NCI-H1417 treated with DMSO at 0.1 percent for 48 hours (cell line): ENCODE measurements around the gene MPRIP.
"Not testable (repeated sequence)": the region's sequence is repeated elsewhere in the genome, so short reads cannot be mapped to it uniquely, and the experiment has no call there.

Experiments used
- DNase-seq: peaks from one replicate; lab custom pipeline; 2025; lab: John Stamatoyannopoulos, UW

The MPRIP gene

DNA sequence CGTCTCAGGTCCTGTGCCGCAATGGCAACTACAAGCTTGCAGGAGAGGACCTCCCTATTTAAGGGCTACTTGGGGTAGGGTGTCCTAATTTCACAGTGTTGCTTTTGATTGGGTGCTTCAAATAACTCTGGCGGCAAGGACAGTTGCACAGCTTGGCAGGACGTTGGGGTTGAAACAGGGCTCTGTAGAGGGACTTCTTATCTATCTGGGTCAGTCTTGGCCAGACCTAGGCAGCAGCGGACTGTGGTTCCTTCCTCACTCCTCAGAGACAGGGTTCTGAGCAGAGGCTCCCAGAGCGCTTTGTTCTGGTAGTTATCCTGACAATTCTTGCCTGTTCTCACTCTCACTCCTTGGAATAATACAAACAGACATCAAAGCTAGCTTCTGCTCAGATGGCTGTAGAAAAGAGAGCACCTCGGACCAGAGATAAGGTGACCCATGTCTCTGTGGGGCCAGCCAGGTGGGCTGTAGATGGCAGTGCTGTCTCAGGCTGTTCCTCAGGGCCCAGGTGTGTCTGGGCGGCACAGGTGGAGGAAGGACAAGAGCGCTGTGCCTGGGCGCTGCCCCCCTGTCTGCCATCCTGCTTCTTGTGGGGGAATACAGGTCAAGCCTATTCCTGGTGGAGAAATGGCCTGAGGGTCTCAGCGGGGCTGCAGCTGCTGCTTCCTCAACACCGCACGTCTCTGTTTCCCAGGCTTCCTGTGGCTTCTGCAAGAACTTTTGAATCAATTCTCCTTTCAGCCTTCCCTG, 102.8 kb downstream of the MPRIP start:
- no peak for DNase-seq

DNA sequence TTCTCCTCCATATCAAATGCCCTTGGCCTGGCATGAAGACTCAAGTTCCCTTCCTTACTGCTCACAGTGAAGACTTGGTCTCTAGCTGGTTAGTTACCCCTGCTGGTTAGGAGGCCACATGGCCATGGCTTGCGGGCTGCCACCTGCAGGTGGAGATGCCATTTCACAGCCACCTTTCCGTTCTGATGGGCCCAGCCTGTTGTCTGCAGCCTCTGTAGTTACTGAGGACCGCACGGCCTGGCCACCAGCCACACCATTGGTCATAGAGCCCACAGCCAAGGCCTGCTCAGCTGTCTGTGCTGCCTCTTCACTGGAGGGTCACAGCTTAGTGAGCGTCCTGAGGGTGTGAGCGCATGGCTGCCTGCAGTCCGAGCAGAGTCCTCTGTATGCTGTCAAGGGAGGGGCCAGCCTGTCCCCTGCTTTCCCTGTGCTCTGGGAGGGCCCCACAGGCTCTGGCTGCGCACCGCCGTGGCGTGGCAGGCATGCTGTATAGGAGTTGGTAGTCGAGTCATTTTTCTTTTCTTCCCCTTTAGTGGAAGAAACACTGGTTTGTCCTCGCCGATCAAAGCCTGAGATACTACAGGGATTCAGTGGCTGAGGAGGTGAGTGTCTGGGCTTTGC, 104.6 kb downstream of the MPRIP start:
- no peak for DNase-seq

DNA sequence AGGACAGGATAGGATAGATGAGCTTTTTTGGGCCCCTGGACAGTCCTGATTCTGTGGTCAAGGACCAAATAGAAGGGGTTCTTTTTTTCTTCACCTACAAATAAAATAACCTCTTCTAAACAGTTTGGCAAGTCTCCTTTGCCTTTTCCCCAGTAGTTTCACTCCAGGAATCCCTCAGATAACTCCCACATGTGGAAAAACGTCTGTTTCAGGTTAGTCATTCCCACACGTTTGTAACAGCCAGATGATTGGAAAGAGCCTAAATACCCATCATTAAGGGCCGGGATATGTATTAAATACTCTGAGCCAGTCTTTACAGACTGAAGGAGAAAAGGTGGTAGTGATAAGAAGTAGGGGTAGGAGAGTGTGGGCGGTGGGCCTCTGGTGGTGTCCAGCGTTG, 105.6 kb downstream of the MPRIP start:
- DNase-seq = no peak

DNA sequence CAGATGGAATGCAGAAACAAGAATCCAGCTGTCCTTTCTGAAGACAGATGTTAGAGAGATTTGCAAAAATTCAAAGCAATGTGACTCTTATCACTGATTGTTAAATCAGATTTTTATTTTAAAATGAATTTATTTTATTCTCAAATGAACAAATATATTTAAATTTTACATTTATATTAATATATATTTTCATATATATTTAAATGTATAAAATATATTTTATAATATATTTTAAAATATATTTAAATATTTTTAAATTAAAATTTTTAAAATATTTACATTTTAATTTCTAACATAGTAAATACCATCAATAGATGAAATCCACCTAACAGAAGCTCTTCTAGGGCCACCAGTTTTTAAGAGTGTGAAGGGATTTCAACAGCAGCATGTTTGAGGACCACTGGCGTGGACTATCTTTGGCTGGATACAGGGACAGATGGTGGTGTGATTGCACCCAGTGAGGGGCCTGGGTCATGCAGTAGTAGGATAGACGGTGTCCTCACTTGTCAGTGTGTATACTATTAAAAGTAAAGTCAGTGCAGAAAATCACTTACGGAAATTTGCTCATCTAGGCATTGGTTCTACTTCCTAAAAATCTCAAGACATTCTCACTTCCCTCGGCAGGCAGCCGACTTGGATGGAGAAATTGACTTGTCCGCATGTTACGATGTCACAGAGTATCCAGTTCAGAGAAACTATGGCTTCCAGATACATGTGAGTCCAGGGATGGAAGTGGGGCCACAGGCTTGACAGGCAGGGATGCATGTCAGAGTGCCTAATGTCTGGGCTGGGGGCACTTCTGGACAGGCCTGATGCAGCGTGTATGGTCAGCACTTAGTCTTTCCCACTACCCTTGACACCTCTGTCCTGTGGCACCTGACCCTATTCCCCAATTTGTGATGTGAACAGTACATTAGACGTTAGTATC, 107.5 kb downstream of the MPRIP start:
- no peak for DNase-seq

DNA sequence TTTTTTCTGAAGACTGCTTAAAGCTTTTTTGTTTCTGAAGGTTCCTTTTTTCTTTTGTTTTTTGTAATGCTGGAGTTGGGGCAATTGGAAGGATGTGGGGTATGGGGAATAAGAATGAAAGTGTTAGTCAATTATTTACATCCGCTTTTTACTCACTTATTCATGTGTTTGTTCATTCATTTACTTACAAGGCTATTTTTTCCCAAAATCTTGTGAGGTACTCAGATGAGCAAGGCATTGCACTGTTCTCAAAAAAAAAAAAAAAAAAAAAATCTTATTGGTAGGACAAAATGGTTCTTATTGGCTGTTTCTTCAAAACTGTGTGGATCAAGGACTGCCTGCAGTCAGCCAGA, 108.2 kb downstream of the MPRIP start:
- no peak for DNase-seq

DNA sequence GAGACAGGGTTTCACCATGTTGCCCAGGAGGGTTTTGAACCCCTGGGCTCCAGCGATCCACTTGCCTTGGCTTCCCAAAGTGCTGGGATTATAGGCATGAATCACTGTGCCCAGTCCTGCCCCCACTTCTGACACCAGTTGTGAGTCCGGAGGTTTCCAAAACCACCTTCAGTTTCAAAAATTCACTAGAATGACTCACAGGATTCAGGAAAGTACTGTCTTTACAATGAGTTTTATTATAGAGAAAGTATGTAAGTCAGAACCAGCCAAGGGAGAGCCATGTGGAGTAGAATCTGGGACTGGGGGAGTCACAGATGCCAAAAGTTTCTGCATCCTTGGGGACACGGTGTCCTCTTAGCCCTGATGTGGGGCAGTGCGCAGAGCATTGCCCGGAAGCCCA, 108.8 kb downstream of the MPRIP start:
- DNase-seq = no peak

DNA sequence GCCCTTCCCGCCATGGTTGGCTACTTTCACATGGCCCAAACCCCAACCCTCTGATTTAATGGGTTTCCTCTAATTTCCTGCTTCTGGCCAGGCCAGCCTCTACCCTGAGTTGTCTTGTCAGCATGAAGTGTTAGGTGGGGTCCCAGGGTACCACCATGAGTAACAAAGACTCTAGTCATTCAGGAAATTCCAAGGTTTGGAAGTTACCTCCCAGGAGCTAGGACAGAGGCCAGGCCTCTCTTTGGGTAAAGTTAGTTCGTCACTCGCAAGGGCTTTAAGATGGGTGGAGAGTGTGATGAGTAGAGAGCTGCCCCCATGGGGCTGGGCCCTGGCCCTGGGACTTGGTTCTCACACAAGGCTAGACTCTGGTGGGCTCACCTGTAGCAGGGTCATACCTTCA, 109.3 kb downstream of the MPRIP start:
- no peak for DNase-seq

DNA sequence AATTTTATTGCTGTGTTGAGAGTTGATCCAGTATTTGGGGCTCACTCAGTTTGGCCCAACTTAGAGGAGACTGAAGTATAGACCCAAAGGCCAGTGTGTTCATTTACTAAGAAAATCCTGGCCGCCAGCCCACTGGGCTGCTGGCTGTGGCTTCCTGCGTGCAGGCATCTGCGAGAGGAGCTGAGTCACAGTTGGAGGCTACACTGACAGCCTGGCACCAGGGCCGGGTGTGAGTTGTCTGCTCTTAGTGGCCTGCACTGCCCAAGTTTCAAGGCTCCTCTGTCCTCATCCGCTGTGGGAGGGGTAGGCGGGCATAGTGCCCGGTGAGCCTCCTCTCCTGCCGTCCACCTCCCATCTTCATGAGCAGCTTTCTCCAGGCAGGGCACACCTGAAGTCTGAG, 109.7 kb downstream of the MPRIP start:
- DNase-seq = no peak

DNA sequence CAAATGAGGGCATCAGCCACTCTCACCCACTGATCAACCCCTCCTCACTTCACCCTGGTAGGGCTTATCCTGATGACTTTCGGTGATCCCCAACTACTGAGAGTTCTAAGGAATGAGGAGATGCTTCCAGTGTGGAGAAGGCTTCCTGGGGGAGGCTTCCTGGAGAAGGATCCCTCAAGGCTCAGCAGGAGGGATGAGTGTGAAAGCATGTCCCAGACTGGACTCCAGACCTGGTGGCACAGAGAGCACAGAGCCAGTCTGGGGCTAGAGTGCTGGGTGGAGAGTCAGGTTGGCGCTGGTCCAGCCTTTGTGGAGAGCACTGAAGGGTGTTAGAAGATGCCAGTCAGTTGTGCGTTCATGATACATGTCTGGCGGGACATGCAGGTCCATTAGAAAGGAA, 110.1 kb downstream of the MPRIP start:
- no peak for DNase-seq

DNA sequence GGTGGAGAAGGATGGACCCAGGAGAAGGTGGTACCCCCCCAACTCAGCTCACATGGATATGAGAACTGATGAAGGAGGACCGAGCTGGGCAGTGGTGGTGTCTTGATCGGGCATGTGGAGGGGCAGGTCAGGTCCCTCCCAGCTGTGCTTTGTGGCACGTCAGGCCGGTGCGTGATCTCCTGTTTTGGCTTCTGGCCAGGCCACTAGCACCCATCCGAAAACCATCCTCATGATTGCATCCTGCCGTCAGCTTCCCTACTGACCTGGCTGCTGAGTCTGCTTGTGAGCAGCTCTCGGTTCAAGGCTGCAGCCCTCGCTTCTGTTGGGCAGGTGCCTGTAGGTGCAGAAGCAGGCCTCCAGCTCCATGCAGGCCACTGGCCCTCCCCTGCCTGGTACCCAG, 110.8 kb downstream of the MPRIP start:
- no peak for DNase-seq

DNA sequence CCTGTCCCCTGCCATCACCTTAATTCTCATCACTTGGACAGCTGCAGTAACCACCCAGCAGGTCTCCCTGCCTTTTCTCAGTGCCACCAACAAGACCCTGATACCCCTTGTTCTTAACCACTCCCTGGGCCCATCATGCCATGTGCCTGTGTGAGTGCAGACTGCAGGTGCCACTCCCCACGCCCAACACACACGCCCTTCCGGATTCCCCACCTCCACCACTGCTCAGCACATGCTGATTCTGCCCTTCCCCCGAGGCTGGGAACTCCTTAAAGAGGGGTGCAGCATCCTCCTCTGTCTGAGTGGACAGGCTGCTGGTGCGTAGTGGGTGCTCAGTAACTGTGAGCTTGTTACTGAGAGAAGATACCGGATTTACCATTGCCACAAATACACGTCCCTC, 111.5 kb downstream of the MPRIP start:
- no peak for DNase-seq

DNA sequence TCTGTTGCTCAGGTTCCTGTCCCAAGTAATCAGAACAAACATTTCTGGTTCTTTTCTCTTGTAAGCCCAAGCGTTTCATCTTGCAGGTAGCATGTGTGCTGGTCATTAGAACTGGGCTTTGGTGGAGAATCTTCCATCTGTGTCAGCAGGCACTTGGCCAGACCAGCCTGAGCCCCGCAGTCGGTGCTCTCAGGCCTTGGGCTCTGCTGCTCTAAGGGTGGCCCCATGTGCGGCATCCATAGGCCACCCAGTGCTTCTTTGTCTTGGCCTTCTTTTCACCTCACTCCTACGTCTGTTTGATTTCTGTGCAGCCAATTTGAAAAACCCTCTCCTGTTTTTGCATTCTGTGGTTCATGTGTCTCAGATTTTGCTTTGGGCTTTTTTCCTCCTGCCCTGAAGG, 112.3 kb downstream of the MPRIP start:
- no peak for DNase-seq

DNA sequence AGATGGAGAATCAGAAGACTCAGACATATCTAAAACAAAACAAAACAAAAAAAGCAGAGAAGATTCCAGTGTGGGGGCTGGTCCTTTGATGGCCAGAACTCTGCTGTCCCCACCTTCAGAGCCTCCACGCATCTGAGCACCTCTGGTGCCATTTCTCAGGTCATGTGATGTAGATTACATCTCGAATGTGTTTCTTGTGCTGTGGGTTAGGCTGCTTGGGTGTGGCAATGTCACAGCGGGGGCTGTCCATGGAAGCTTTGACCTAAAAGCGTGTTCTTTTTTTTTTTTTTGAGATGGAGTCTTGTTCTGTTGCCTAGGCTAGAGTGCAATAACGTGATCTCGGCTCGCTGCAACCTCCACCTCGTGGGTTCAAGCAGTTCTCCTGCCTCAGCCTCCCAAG, 112.7 kb downstream of the MPRIP start:
- DNase-seq = no peak

DNA sequence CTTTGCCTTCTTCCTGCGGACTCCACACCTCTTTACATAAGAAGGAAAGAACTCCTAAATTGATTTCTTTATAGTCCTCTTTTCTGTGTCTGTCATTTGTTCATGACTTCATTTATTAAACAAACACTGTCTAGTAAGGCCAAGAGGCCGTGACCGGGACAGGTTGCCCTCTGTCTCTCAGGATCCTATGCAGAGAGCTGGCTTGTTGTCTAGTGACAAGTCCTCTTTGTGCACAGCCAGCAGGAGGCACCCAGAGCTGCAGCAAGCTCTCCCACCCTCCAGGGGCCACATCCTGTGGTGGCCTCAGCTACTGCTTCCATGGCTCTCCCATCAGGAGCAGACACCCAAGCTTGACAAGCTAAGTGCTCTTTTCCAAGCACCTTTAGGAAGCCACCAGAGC, 113.3 kb downstream of the MPRIP start:
- DNase-seq = no peak

DNA sequence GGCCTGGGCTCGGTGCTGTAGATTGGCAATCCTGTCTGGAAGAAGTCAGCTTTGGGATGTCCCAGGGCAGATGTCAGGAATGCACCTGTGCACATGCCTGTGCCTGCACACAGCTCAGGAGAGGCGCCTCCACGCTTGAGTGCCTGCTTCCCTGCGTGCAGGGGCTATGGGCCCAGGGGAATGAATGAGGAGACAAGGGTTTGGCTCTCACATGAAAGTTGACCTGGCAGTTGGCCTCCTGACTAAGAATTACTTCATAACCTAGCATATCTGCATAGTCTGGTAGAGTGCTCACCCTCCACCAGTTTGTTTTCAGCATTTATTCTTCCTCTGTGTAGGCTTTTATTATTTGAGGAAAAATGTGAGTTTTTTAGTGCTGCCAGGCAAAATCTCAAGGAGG, 113.8 kb downstream of the MPRIP start:
- DNase-seq = no peak

DNA sequence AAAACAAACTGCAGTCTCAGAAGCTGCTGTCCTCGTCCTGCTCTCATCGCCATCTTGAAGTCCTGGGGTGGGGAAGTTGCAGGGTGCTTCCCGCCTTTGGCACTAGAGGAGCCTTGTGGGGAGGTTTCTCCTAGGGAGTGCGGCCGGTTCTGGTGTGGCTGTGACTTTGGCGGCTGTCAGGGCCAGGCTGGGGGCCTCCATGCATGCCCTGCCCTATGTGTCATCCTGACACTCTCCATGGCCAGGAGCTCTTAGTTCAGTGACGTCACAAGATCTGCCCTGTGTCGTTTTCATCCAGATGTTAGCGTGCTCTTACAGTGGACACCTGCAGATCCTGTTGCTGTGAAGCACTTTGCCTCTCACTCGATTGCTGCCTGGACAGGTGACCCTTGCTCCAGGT, 114.3 kb downstream of the MPRIP start:
- DNase-seq = no peak

DNA sequence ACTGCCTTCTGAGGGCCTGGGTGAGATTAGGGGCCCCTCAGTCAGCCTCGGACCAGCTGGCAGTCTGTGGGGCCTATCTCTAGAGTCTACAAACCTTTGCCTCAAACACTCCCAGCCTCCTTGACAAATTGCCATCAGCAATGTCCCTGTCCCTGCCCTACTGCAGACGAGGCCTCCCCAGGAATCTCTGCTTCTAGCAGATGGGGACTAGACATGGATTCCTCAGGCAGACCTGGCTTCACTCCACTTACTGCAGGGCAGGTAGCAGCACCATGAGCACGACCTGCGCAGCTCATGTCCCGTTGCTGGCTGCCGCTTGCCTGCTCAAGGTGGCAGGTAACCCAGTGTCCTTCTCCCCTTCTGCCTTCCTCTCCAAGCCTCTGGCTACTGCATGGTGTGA, 114.8 kb downstream of the MPRIP start:
- DNase-seq = no peak

DNA sequence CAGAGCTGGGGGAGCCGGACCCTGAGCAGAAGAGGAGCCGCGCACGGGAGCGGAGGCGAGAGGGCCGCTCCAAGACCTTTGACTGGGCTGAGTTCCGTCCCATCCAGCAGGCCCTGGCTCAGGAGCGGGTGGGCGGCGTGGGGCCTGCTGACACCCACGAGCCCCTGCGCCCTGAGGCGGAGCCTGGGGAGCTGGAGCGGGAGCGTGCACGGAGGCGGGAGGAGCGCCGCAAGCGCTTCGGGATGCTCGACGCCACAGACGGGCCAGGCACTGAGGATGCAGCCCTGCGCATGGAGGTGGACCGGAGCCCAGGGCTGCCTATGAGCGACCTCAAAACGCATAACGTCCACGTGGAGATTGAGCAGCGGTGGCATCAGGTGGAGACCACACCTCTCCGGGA, 116.2 kb downstream of the MPRIP start:
- not testable (repeated sequence) for DNase-seq

DNA sequence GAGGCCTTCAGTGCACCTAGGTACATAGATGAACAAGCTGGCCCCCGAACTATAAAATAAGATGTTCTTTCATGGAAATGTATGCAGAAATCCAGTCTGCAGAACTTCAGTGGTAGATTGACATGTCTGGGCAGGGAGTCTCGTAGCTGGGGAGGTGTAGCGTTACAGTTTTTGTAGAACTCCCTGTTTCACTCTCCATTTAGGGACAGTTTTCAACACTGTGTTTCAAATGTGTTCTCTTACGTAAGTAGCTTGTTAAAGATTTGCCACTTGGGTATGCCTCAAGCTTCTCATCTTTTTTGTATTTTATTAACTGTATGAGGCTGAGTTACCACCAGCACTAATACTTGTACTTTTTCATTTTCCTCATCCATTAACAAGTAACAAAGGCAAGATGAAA, 117.3 kb downstream of the MPRIP start:
- no peak for DNase-seq

DNA sequence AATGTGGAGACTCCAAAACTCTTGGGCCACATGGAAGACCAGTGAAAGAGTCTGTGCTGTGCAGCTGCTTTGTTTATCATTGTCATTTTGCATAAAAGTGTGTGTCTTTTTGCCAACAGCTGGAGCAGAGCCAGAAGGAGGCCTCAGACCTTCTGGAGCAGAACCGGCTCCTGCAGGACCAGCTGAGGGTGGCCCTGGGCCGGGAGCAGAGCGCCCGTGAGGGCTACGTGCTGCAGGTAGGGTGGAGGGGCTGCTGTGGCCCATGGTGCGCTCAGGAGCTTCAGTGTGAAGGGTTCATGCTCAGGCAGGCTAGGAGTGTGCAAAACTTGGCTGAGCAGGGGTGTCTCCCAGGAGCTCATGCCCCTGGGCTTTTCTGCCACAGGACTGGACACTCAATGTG, 118.9 kb downstream of the MPRIP start:
- DNase-seq = no peak

DNA sequence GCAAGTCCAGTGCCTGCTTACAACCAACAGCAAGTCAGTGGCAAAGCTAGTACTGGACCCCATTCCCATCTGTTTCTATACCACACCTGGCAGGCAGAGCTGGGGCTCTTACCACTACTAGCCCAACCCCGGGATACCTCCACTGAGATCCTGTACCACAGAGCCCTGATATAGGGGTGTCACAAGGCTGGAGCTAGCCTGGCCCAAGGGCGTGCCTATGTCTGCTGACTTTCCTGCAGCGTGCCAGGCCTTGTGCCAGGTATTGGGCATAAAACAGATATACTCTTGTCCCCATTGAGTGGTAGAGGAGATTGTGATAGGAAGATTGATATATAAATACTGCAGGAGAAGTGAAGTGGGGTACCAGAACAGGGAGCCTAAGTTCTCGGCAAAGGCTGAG, 119.5 kb downstream of the MPRIP start:
- no peak for DNase-seq

DNA sequence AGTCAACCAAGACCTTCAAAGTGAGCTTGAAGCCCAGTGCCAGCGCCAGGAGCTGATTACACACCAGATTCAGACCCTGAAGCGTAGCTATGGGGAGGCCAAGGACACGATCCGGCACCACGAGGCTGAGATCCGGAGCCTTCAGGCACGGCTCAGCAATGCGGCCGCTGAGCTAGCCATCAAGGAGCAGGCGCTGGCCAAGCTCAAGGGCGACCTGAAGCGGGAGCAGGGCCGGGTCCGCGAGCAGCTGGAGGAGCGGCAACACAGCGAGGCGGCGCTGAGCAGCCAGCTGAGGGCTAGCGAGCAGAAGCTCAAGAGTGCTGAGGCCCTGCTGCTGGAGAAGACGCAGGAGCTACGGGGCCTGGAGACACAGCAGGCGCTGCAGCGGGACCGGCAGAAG, 121.9 kb downstream of the MPRIP start:
- no peak for DNase-seq

DNA sequence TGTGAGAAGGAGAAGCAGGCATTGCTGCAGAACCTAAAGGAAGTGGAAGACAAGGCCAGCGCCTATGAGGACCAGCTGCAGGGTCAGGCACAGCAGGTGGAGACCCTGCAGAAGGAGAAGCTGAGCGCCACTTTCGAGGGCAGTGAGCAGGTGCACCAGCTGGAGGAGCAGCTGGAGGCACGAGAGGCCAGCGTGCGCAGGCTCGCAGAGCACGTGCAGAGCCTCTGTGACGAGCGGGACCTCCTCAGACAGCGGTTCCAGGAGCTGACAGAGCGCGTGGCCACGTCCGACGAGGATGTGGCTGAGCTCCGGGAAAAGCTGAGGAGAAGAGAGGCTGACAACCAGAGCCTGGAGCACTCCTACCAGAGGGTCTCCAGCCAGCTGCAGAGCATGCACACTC, 122.4 kb downstream of the MPRIP start:
- DNase-seq = no peak
